NCI-H2196 treated with DMSO at 0.1 percent for 48 hours (cell line): ENCODE data around the gene SYNE3.
"Not testable (repeated sequence)": the region's sequence is repeated elsewhere in the genome, so short reads cannot be mapped to it uniquely, and the experiment has no call there.

Experiments
- DNase-seq: peaks from one replicate; lab custom pipeline; 2025; ENCODE audit not compliant: unreplicated experiment; lab: John Stamatoyannopoulos, UW

SYNE3 gene

DNA sequence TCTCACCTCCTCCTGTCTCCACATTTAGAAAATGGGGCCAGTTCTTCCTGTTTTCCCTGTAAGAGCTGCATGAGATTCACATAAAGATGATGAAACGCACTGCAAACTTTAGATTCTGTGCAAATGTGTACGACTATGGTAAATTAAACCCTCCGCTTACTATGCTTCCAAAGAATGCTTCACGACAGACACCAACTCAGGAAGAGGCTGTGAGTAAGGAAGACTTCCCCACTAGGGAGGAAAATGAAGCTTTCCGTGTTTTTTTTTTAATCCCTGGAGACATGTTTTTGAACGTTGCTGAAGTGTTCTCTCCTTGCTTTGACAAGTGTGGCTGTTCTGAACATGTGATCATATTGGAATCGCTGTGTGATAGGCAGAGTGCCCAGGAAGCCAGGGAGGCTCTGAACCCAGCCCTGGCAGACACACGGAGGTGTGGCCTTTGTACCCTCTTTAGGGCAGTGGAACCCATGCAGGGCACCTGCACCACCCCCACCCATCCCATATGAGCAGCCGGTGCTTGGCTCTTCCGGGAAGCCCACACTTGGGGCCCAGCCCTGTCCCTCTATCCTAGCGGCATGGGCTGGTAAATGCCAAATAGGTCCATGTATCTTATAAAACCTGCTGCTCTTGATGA is 7.5 kb upstream of the SYNE3 start:
- no peak for DNase-seq

DNA sequence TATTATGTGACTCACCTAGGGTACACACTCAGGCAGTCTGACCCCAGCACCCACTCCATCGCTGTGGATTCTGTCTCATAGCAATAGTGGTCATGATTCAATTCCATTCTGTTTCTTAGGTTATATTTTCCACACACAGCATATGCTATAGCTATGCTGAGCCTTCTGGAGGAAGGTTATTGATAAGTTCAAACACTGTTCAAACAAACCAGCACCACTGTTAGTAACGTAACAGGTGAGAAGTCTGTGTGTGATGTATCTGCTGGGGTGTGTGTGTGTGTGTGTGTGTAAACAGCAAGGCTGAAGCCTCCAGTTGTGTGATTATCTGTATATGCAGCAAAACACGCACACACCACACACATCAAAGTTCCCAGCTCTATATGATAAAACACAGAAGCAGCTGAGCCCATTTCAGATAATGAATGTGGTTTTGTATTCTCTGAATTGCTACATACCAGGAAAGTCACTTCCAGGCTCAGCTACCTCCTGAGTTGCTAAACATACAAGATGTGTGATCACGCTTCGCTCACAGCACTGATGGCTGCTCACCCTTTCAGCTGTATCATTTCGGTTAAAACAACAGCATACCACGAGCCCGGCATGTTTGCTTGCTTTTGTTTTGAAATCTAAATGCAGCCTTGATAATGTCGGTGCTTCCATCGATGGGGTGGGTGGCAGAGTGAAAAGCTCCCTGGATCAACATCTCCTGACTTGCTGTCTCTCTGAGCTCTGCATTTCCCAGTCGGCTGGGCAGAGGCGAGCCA is 6.8 kb upstream of the SYNE3 start:
- no peak for DNase-seq

- DNase-seq: no peak
Observed at GRCh38 chr14:95522556-95522955, 6.1 kb upstream of the SYNE3 start.

DNA sequence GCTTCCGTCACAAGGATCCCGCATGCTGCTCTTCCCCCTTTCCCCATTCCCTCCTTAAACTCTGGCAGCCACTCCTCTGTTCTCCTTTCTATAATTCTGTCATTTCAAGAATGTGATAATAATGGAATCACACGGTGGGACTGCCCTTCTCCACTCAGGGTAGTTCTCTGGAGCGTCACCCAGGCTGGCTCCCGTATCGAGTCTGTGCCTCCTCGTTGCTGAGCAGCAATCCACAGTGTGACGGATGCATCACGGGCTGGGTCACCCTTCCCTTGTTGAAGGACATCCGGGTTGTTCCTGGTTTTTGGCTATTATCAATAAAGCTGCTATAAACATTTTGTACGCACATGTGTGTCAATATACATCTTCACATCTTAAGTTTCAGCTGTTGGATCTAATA is 5.7 kb upstream of the SYNE3 start:
- no peak for DNase-seq

- no peak for DNase-seq
Observed at GRCh38 chr14:95521001-95521400, 4.6 kb upstream of the SYNE3 start.

DNA sequence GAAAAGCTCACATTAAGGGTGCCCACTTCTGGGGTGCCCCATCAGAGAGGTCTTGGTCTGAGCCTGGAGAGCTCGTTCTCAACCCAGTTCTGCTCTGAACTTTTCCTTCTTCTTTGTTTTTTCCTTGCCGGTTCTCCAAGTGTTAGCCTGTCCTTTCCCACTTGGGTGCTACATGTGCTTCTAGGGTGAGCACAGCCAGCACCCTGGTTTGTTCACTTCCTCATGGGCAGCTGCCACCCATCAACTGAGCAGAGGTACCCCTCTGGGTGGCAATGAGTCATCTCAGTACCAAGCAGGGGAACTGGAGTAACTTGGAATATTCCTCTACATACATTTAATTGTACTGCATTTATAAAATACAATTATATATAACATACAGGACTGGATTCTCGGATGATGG is 3.9 kb upstream of the SYNE3 start:
- no peak for DNase-seq

DNA sequence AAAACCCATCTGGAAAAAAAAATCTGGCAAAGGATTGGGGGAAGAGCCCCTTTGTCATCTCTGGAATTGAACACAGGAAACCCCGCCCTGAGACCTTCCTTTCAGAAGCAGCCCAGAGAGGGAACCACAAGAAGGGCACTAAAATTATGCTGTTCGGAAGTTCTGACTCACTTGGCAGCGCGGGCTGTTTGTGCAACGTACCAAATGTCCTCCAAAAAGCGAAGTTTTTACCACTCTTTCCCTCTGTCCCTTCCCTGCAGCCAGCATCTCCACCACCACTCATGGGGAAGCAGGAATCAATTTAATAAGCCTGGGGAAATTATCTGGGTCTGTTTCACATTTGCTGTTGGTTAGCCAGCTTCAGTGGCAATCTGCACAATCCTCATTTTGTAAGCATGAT is 3.2 kb upstream of the SYNE3 start:
- no peak for DNase-seq

- DNase-seq: no peak
Observed at GRCh38 chr14:95518045-95518751, 1.7 kb upstream of the SYNE3 start.

DNA sequence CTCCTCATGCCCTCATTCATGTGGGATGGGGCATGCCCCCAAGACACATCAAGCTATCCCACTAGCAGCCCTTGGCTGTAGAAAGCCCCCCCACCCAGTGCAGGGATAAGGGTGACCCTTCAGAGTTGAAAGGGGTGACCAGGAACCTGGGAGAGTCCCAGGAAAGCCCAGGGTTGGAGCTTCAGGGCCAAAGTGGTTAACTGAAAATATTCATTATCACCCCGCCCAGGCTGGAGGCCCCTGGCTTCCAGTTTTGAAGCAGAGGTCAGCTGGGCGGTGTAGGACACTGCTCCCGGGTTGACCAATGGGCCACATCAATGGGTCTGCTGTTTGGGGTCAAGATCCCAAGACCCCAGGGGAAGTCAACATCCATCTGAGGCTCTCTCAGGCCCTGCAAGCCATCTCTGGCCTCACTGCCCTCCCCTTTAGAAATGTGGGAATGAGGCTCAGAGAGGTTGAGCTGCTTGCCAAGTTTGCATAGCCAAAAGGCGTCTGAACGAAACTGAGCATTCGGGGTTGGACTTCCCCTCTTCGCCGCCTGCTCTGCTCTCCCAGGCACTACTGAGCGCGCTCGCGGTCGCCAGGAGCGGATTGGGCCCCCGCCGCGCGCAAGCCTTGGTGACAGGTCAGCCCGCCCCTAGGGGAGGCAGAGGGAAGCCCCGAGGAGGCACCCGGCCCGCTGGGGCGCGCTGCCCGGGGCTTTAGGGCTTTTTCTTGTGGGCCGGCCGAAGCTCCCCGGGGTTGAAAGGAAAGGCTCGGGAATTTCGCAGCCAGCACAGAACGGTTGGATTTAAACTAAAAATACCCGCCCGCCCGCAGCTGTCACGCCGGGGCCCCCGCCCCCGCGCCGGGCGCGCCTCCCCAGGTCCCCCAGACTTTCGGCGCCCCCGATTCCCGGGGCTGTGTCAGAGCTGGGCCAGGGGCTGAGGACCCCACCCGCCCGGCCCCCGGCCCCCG is 576 bp downstream of the SYNE3 start:
- DNase-seq: no peak

GRCh38 chr14:95515080-95515489 is 1.4 kb downstream of the SYNE3 start:
- DNase-seq: no peak

DNA sequence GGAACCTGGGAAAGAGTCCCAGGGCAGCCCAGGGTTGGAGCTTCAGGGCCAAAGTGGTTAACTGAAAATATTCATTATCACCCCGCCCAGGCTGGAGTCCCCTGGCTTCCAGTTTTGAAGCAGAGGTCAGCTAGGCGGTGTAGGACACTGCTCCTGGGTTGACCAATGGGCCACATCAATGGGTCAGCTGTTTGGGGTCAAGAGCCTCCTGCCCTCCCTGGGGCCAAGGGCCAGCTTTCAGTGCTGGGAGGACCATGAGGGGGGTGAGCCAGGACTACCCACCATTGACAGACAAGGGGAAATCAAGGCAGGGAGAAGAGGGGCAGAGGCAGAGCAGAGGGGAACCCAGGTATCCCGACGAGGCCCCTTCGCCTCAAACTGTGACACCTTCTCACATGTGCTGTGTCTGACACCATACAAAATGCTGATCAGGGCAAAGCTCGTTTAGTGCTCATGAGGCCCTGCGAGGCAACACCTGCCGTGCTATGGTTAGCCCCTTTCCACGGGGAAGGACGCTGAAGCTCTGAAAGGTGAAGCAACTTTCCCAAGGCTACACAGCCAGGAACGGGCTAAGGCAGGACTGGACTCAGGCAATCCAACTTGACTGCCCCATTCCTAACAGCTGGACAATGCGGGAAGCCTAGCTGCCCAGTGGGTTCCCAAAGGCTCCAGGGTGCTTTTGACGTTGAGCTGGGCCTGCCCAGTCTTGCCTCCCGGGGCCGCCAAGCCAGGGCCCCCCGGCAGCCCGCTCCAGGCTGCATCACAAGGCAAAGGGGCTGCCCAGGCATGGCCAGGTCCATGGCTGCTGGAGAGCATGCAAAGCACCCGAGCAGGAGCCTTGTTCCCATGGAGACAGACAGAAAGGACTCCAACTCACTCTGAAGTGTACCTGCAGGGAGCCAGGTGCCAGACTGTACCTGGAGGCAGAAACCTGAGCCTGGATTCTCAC is 2.0 kb downstream of the SYNE3 start:
- peak; percentile 39 for DNase-seq

DNA sequence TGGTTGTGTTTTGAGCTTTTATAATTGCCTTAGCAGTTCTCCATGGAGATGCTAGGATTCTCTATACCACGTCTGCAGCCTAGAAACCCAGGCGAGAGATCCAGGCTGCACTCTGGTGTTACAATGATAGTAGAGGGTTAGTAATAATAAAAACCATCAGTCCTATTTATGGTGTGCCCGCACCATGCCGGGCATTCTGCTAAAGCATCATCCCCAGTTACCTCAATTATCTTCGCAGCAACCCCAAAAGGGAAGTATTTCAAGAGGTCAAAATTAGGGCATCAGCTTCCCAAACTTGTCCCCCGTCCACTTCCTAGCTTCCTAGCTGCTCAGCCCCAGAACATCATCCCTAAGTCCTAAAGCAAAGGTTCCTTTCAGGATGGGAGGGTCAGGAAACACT is 3.2 kb downstream of the SYNE3 start:
- no peak for DNase-seq

- no peak for DNase-seq
Observed at GRCh38 chr14:95511687-95512086, 4.8 kb downstream of the SYNE3 start.

GRCh38 chr14:95510804-95511203 is 5.6 kb downstream of the SYNE3 start:
- DNase-seq: no peak

DNA sequence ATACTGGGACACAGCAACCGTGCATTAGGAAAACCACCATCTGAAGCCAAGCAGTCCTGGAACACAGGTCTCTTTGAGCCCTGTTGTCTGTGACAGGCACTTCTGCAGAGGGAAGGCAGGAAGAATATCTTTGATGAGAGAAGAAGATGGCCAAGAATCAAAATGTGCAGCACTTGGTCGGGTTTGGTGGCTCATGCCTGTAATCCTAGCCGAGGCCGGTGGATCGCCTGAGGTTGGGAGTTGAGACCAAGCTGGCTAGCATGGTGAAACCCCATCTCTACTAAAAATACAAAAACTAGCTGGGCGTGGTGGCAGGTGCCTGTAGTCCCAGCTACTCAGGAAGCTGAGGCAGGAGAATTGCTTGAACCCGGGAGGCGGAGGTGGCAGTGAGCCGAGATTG is 6.1 kb downstream of the SYNE3 start:
- DNase-seq: not testable (repeated sequence)

DNA sequence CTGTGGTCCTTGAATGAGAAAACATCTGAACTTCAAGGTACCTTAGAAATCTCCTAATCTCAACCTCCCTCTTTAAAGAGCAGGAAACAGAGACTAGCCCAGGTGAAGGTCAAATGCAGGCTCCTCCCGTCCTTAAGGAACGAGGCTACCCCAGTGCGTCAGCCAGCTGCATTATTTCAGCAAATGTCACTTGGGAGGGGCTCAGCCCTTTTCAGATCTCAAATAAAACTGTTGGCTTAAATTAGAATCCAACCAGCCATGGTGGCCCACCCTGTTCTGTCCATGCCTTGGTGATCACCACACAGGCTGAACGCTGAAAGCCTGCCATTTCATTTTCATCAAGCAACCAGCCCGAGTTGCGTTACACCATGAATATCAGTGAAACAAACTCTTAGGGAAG is 7.0 kb downstream of the SYNE3 start:
- DNase-seq: no peak

GRCh38 chr14:95508377-95508776 is 8.1 kb downstream of the SYNE3 start:
- DNase-seq: no peak

DNA sequence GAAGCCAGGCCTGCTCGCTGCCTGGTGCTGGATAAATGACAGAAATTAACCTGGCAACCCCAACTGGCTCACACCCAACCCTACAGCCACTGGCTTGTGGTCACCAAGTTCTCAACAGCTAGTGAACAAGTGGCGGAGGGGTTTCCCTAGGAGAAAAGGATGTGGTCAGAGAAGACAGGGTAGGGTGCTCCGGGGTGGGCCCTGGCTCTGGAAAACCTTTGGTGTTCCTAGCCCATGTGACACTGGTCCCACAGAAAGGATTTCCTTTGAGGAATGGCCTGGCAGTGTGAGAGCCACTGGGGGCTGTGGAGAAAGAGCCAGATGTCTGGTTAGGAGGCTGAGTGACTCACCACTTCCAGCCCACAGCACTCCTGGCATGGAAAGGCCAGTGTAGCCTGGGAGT is 8.7 kb downstream of the SYNE3 start:
- DNase-seq: peak; percentile 26

GRCh38 chr14:95507174-95507573 is 9.3 kb downstream of the SYNE3 start:
- peak; percentile 2 for DNase-seq

DNA sequence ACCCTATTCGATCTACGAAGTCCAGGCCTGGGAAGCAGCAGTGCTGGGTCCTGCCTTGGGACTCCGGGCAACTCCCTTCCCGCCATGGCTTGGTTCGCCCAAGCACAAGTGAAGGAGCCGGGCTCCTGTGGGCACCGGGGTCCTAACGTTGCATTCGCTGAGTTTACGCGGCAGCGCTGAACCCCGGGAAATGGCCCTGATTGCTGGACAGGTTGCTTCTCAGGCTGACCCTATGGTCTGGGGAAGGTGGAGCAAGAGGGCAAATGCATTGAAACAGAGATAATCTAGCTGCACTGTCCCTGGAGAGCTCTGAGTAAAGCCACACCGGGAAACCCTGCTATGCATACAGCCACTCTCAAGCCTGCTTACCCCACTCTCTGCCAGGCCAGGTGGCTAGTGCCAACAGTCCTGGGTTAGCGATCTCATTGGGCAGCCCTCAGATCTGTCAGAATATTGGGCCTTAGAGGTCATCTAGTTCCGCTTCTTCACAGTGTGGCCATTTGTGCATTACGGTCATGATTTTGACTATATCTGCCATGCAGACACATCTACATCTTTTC is 11.3 kb downstream of the SYNE3 start:
- no peak for DNase-seq
